Measurements from ENCODE around the gene IGFBP1.

IGFBP1 gene

DNA sequence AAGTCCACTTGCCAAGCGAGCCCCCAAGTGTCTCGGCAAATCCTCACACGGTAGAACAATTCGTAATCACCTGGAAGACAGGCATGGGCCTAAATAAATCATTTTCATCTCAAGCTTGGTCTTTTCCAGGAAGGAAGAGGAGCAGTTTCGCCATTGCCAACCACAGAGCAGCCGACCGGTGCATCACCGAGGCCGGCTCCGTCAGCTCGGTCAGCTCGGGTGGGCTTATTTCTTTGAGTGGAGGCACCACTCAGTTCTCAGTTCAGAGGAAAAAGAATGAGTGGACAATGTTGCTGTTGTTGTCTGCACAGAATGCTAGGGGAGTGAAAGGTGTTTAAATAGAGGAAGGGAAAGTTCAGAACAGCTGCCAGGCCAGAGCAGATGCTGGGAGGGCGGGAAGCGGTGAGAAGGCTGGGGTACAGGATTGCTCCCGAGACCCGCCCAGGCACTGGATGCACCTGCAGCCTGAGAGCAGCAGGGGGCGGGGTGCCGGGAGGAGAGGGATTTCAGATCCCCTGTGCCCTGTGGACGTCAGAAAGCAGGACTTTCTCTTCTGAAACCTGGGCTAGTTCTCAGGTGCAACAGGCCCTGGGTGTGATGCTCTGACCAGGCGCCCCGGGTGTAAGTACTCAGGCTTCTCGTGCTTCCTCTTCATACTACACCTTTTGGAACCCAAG lies 50.5 kb downstream of the IGFBP1 start:
- no peaks in the 10 kb centered on the region for H3K9me3 ChIP-seq (ENCODE audit: control insufficient read depth, insufficient read depth, low read depth, low read length)
- H3K36me3 ChIP-seq (ENCODE audit: control insufficient read depth in 2 of 2, insufficient read depth in 1 of 2, low read length in 2 of 2) = no peaks in the 10 kb centered on the region
- H3K27ac ChIP-seq (ENCODE audit: extremely low read depth, low read depth, low read length) = no peak overlapping the region
- no peaks in the 10 kb centered on the region for H3K4me1 ChIP-seq (ENCODE audit: control insufficient read depth, insufficient read depth, low read length)
- H3K4me3 ChIP-seq (ENCODE audit: low read depth, low read length) = no peak overlapping the region
- POLR2A ChIA-PET = no interaction called here
- TF ChIP-seq ZNF830 (tag by site-specific recombination; IDR thresholded peaks at IDR 0.05; ENCODE audit: low read depth) (no peak), RBAK (tag by site-specific recombination; IDR thresholded peaks at IDR 0.05) (no peak), ZNF701 (tag by site-specific recombination; IDR thresholded peaks at IDR 0.05) (no peak), ZNF174 (tag by site-specific recombination; IDR thresholded peaks at IDR 0.05) (no peak), ZNF155 (tag by site-specific recombination; IDR thresholded peaks at IDR 0.05) (no peak), GLIS2 (tag by site-specific recombination; IDR thresholded peaks at IDR 0.05) (no peak), ZNF2 (tag by site-specific recombination; IDR thresholded peaks at IDR 0.05) (no peak), ZNF571 (tag by site-specific recombination; IDR thresholded peaks at IDR 0.05) (no peak), MYNN (tag by site-specific recombination; IDR thresholded peaks at IDR 0.05; ENCODE audit: borderline replicate concordance) (no peak), ZBTB48 (tag by site-specific recombination; IDR thresholded peaks at IDR 0.05) (no peak), ZNF473 (tag by site-specific recombination; IDR thresholded peaks at IDR 0.05) (no peak), ZNF24 (tag by site-specific recombination; IDR thresholded peaks at IDR 0.05) (no peak)
- TF ChIP-seq, protein P1, sequence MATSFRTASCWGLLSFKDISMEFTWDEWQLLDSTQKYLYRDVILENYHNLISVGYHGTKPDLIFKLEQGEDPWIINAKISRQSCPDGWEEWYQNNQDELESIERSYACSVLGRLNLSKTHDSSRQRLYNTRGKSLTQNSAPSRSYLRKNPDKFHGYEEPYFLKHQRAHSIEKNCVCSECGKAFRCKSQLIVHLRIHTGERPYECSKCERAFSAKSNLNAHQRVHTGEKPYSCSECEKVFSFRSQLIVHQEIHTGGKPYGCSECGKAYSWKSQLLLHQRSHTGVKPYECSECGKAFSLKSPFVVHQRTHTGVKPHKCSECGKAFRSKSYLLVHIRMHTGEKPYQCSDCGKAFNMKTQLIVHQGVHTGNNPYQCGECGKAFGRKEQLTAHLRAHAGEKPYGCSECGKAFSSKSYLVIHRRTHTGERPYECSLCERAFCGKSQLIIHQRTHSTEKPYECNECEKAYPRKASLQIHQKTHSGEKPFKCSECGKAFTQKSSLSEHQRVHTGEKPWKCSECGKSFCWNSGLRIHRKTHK (tag by site-specific recombination; IDR thresholded peaks at IDR 0.05) = no peak
- TF ChIP-seq, protein P2, sequence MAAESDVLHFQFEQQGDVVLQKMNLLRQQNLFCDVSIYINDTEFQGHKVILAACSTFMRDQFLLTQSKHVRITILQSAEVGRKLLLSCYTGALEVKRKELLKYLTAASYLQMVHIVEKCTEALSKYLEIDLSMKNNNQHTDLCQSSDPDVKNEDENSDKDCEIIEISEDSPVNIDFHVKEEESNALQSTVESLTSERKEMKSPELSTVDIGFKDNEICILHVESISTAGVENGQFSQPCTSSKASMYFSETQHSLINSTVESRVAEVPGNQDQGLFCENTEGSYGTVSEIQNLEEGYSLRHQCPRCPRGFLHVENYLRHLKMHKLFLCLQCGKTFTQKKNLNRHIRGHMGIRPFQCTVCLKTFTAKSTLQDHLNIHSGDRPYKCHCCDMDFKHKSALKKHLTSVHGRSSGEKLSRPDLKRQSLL (tag by site-specific recombination; IDR thresholded peaks at IDR 0.05) = no peak
- TF ChIP-seq, protein P3, sequence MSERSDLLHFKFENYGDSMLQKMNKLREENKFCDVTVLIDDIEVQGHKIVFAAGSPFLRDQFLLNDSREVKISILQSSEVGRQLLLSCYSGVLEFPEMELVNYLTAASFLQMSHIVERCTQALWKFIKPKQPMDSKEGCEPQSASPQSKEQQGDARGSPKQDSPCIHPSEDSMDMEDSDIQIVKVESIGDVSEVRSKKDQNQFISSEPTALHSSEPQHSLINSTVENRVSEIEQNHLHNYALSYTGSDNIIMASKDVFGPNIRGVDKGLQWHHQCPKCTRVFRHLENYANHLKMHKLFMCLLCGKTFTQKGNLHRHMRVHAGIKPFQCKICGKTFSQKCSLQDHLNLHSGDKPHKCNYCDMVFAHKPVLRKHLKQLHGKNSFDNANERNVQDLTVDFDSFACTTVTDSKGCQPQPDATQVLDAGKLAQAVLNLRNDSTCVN (tag by site-specific recombination; optimal IDR thresholded peaks at IDR 0.05) = no peak
- TF ChIP-seq, protein P4, sequence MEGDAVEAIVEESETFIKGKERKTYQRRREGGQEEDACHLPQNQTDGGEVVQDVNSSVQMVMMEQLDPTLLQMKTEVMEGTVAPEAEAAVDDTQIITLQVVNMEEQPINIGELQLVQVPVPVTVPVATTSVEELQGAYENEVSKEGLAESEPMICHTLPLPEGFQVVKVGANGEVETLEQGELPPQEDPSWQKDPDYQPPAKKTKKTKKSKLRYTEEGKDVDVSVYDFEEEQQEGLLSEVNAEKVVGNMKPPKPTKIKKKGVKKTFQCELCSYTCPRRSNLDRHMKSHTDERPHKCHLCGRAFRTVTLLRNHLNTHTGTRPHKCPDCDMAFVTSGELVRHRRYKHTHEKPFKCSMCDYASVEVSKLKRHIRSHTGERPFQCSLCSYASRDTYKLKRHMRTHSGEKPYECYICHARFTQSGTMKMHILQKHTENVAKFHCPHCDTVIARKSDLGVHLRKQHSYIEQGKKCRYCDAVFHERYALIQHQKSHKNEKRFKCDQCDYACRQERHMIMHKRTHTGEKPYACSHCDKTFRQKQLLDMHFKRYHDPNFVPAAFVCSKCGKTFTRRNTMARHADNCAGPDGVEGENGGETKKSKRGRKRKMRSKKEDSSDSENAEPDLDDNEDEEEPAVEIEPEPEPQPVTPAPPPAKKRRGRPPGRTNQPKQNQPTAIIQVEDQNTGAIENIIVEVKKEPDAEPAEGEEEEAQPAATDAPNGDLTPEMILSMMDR (tag by site-specific recombination; IDR thresholded peaks at IDR 0.05) = no peak
- TF ChIP-seq, protein P5, sequence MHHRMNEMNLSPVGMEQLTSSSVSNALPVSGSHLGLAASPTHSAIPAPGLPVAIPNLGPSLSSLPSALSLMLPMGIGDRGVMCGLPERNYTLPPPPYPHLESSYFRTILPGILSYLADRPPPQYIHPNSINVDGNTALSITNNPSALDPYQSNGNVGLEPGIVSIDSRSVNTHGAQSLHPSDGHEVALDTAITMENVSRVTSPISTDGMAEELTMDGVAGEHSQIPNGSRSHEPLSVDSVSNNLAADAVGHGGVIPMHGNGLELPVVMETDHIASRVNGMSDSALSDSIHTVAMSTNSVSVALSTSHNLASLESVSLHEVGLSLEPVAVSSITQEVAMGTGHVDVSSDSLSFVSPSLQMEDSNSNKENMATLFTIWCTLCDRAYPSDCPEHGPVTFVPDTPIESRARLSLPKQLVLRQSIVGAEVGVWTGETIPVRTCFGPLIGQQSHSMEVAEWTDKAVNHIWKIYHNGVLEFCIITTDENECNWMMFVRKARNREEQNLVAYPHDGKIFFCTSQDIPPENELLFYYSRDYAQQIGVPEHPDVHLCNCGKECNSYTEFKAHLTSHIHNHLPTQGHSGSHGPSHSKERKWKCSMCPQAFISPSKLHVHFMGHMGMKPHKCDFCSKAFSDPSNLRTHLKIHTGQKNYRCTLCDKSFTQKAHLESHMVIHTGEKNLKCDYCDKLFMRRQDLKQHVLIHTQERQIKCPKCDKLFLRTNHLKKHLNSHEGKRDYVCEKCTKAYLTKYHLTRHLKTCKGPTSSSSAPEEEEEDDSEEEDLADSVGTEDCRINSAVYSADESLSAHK (tag by site-specific recombination; IDR thresholded peaks at IDR 0.05) = no peak
- TF ChIP-seq, protein P6, sequence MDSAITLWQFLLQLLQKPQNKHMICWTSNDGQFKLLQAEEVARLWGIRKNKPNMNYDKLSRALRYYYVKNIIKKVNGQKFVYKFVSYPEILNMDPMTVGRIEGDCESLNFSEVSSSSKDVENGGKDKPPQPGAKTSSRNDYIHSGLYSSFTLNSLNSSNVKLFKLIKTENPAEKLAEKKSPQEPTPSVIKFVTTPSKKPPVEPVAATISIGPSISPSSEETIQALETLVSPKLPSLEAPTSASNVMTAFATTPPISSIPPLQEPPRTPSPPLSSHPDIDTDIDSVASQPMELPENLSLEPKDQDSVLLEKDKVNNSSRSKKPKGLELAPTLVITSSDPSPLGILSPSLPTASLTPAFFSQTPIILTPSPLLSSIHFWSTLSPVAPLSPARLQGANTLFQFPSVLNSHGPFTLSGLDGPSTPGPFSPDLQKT (IDR thresholded peaks at IDR 0.05; ENCODE audit: borderline replicate concordance, low read depth, low read length) = no peak
- CTCF ChIA-PET = interaction anchor here (1.1 to 2.5 kb wide), 2 partner anchors 16 to 40 kb away, joined by 3 to 7 read pairs; no protein-coding TSS in a partner anchor

Data from HEK293 (cell line).